SK-N-SH (cell line): ENCODE data around the gene WDR86.

Source experiments
- CTCF ChIP-seq: fragments of 200-600 bp; sonication (generic); IDR thresholded peaks from 2 replicates; pipeline ENCODE4 v1.6.1; 2017; ENCODE audit warnings: antibody characterized with exemption, mild to moderate bottlenecking, moderate library complexity
- EP300 ChIP-seq, 2 experiments: IDR thresholded peaks; 2 replicates each; pipeline versions ENCODE4 v1.4.0 to v1.6.1; 2012; ENCODE audit warnings: borderline replicate concordance in 1 of 2, low read depth in 1 of 2, low read length in 1 of 2
- EZH2phosphoT487 ChIP-seq: fragments of 200-600 bp; sonication (generic); IDR thresholded peaks from 2 replicates; pipeline ENCODE4 v1.6.1; 2017; ENCODE audit warnings: low read depth, mixed run types, mild to moderate bottlenecking, antibody characterized with exemption, moderate library complexity, borderline replicate concordance
- JUND ChIP-seq: IDR thresholded peaks from 2 replicates; pipeline ENCODE4 v1.4.0; 2012
- RXRA ChIP-seq: IDR thresholded peaks from 2 replicates; pipeline ENCODE4 v1.4.0; 2012; ENCODE audit warnings: low read depth, mild to moderate bottlenecking, borderline replicate concordance
- YY1 ChIP-seq: IDR thresholded peaks from 2 replicates; pipeline ENCODE4 v1.4.0; 2012; ENCODE audit warnings: low read depth, mild to moderate bottlenecking
- TF ChIP-seq, protein P1 (sequence below): IDR thresholded peaks from 2 replicates; pipeline ENCODE4 v1.4.0; 2012; ENCODE audit warnings: low read depth

GRCh38 chr7:151366166-151366879 is 43.5 kb downstream of the WDR86 start:
- no peak for TF ChIP-seq JUND
- no peak for TF ChIP-seq EZH2phosphoT487
- no peak for TF ChIP-seq CTCF
- TF ChIP-seq YY1 = no peak
- TF ChIP-seq RXRA = no peak
- TF ChIP-seq, protein P1, sequence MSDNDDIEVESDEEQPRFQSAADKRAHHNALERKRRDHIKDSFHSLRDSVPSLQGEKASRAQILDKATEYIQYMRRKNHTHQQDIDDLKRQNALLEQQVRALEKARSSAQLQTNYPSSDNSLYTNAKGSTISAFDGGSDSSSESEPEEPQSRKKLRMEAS = no peak
- TF ChIP-seq EP300 (IDR thresholded peaks at IDR 0.05; ENCODE audit: borderline replicate concordance in 1 of 2, low read depth in 1 of 2, low read length in 1 of 2) = no peak
